Naive B cell (primary cell): ENCODE measurements around the gene DAZL. TPM values are rescaled to one million over a fixed set of nuclear protein-coding genes. Genes with fewer than 3 reads are reported as not detected.

Source experiments
- ATAC-seq, 2 donors: fragments of 150-1000 bp; cut with Tn5 transposase; 2 replicates each; pipeline ENCODE4 v1.10.0; 2021; ENCODE audit warnings: low read depth in 2 of 2, mild to moderate bottlenecking in 2 of 2, moderate library complexity in 2 of 2
- DNase-seq: peaks from one replicate; pipeline ENCODE4 v3.0.0; 2022
- H3K27ac Mint-ChIP-seq, 6 donors: one replicate each; pipeline ENCODE4 v1.8.0; 2020 to 2022; ENCODE audit warnings: mild to moderate bottlenecking in 6 of 6, mixed read lengths in 6 of 6, moderate library complexity in 5 of 6, inconsistent platforms in 2 of 6
- H3K27me3 Mint-ChIP-seq, 3 donors: one replicate each; pipeline ENCODE4 v1.8.0; 2021 to 2022; ENCODE audit warnings: mixed read lengths in 3 of 3, mild to moderate bottlenecking in 1 of 3
- H3K36me3 Mint-ChIP-seq, 2 donors: one replicate each; pipeline ENCODE4 v1.8.0; 2020 to 2022; ENCODE audit warnings: mixed read lengths in 2 of 2, inconsistent platforms in 1 of 2, mild to moderate bottlenecking in 1 of 2
- H3K4me1 Mint-ChIP-seq, 3 donors: one replicate each; pipeline ENCODE4 v1.8.0; 2020 to 2022; ENCODE audit warnings: mixed read lengths in 3 of 3, inconsistent platforms in 1 of 3, mild to moderate bottlenecking in 1 of 3, moderate library complexity in 1 of 3
- H3K4me3 Mint-ChIP-seq, 8 donors: one replicate each; pipeline ENCODE4 v1.8.0; 2020 to 2022; ENCODE audit warnings: mild to moderate bottlenecking in 8 of 8, mixed read lengths in 8 of 8, moderate library complexity in 8 of 8, inconsistent platforms in 2 of 8
- H3K9me3 Mint-ChIP-seq, 7 donors: one replicate each; pipeline ENCODE4 v1.8.0; 2020 to 2022; ENCODE audit warnings: mixed read lengths in 7 of 7, mild to moderate bottlenecking in 5 of 7, inconsistent platforms in 2 of 7, moderate library complexity in 1 of 7
- polyA plus RNA-seq, 6 donors: library from polyadenylated mRNA; unstranded; fragments of 300-500 nt; fragmentation: Illumina TruSeq; gene quantifications; one replicate each; pipeline ENCODE4 v1.2.3, GENCODE V29; 2021; ENCODE audit warnings: low read depth in 6 of 6

DAZL gene
- polyA plus RNA-seq, 6 donors from 2014 or later = 1.3 to 2.3 (median 2.0) TPM; not detected in 1

DNA sequence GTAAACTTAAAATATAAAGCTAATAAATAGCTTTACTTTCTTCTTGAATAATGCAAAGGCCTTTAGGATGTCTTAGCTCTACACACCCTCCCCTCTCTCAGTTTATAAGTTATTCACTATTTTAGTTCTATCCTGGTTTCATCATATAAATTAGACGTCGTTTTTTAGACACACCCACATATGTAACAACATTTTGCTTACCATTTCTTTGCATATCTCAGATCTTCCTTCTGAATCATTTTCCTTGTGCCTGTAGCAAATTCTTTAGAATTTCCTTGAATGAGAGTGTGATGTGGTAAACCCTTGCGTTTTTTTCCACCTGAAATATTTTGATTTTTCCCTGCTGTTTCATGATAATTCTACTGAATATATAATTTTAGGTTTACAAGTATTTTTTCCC, 2.5 kb upstream of the DAZL start:
- Mint-ChIP-seq H3K4me3 (no peak overlapping the region), H3K27me3 (peaks cover 0 to 4% (median 0%) of the 10 kb centered on the region in 3 donors), H3K9me3 (peaks cover 0 to 2% (median 0%) of the 10 kb centered on the region in 7 donors), H3K36me3 (no peaks in the 10 kb centered on the region), H3K4me1 (peaks cover 0 to 3% (median 3%) of the 10 kb centered on the region in 3 donors), H3K27ac (peak overlapping the region in 1 of 6 donors; percentile 7)
- ATAC-seq (no peak), DNase-seq (no peak)

DNA sequence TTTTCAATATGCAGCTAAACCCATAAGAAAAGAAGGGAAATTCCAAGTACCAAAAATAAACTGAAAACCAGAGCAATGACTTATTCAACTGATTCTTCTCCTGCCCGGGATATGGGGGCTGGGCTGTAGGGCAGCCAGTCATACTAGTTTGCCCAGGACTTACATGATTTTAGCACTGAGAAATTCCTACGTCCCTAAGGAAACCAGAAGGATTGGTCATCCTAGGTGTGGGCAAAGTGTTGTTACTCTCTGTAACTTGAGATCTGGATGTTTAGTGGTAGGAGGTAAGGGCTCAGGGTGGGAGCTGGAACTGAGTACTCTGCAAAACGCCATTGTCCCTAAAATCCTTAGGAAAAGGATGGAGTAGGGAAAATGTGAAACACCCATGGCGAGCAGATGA, 1.2 kb upstream of the DAZL start:
- no peak for DNase-seq
- H3K4me1 Mint-ChIP-seq = peaks cover 0 to 3% (median 3%) of the 10 kb centered on the region in 3 donors
- H3K4me3 Mint-ChIP-seq = no peak overlapping the region
- no peak overlapping the region for H3K27ac Mint-ChIP-seq
- no peaks in the 10 kb centered on the region for H3K36me3 Mint-ChIP-seq
- peaks cover 0 to 4% (median 0%) of the 10 kb centered on the region in 3 donors for H3K27me3 Mint-ChIP-seq
- H3K9me3 Mint-ChIP-seq = peaks cover 0 to 2% (median 0%) of the 10 kb centered on the region in 7 donors
- no peak for ATAC-seq

DNA sequence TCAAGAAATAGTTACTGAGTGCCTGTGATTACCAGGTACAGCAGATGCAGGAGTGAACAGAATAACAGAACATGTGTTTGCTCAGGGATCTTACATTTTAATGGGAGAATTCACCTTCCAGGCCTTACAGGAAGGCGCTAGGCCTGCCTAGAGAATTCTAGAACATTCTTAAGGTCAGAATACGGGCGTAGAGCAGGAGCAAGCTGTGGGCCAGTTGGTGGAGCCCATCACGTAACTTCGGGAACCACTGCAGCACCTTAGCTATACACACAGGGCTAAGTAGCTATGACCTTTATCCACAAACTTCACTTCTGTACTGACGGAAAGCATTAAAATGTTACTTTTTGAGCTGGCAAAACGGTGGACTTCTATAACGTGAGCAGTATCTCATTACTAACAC, 743 bp upstream of the DAZL start:
- Mint-ChIP-seq H3K9me3 (peaks cover 0 to 2% (median 0%) of the 10 kb centered on the region in 7 donors), H3K4me1 (peaks cover 3 to 4% (median 3%) of the 10 kb centered on the region in 3 donors), H3K4me3 (peak overlapping the region in 1 of 8 donors; percentile 54), H3K36me3 (no peaks in the 10 kb centered on the region), H3K27me3 (peaks cover 0 to 4% (median 0%) of the 10 kb centered on the region in 3 donors), H3K27ac (peak overlapping the region in 1 of 6 donors; percentile 20)
- DNase-seq (no peak), ATAC-seq (no peak)

DNA sequence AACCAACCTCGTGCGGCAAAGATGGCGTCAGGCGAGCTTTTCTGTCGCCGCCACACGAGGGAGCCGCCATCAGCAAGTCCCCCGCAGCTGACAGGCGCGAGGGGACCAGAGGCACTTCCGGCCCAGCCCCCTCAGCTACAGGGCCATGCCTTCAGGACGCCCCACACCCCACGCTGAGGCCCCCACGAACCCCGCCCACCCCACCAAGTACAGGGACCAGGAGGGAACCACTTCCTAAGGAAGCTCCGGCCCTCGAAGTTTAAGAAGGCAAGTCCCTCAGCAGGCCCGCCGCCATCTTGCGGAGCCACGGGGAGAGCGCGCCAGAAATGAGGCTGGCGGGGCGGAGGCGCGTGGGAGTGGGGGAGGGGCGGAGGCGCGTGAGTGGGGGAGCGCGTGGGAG, 790 bp downstream of the DAZL start:
- Mint-ChIP-seq H3K27me3 (peaks cover 0 to 4% (median 0%) of the 10 kb centered on the region in 3 donors), H3K4me1 (peaks cover 3 to 7% (median 3%) of the 10 kb centered on the region in 3 donors)

DNA sequence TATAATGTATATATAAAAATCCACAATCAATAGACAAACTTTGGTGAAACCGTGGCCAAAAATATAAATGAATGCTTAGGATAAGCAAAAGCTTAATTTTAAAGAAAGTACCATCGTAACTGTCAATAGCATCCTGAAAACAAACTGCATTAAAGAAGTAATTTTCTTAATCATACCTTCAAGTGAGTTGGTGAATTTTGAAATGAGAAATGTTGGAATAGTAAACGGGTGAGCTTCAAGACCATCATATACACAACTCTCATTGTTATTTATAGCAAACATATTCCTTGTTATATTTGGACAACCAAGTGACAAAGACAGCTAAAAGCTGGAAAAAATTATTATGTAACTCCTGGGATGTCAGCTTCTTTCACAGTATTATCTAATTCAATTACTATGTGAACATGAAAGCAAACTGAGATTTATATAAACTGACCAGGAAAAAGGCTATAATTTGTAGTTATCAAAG, 3.7 kb downstream of the DAZL start:
- ATAC-seq (no peak), DNase-seq (no peak)
- Mint-ChIP-seq H3K27ac (peak overlapping the region in 1 of 6 donors; percentile 12), H3K9me3 (peaks cover 0 to 2% (median 0%) of the 10 kb centered on the region in 7 donors), H3K27me3 (no peaks in the 10 kb centered on the region), H3K36me3 (no peaks in the 10 kb centered on the region), H3K4me1 (peaks cover 0 to 7% (median 0%) of the 10 kb centered on the region in 3 donors), H3K4me3 (no peak overlapping the region)

More for the DNA sequence above, 790 bp downstream of the DAZL start:
- H3K9me3 Mint-ChIP-seq = peaks cover 0 to 2% (median 0%) of the 10 kb centered on the region in 7 donors
- no peaks in the 10 kb centered on the region for H3K36me3 Mint-ChIP-seq
- no peak for DNase-seq
- no peak overlapping the region for H3K4me3 Mint-ChIP-seq
- H3K27ac Mint-ChIP-seq = no peak overlapping the region
- ATAC-seq = no peak

DNA sequence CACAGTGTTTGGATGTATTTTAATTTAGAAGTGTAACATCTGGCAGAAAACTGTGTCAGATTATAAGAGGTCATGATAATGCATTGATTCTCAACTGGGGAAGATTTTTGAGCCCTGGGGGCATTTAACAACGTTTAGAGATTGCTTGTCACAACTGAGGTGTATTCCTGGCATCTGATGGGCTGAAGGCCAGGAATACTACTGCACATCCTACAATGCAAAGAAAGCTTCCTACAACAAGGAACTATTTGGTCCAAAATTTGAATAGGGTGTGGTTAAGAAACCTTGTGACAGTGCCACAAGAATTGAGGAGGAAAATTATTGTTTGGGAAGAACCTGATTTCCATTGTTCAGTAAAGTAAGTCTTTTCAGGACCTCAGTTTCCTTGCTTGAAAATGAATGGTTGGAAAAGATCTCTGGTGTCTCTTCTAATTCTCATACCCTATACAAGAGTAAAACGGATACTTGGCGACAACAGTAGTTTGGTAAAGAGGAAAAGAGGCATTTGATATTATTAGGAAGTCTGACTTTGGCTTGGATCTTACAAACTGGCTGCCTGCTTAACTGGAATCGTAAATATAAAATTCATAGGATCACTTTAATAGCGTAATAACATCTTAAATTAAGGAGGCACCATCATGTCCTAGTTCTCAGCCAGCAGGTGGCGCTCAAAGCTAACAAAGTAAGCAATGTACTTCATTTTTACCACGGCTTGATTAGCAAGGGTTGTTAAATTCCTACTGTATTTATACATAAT, 4.3 kb downstream of the DAZL start:
- no peak overlapping the region for H3K27ac Mint-ChIP-seq
- no peak overlapping the region for H3K4me3 Mint-ChIP-seq
- no peaks in the 10 kb centered on the region for H3K36me3 Mint-ChIP-seq
- peaks cover 0 to 2% (median 0%) of the 10 kb centered on the region in 7 donors for H3K9me3 Mint-ChIP-seq
- ATAC-seq = peak; percentile 58 to 75
- DNase-seq = peak; percentile 65
- no peaks in the 10 kb centered on the region for H3K27me3 Mint-ChIP-seq
- H3K4me1 Mint-ChIP-seq = peaks cover 0 to 7% (median 0%) of the 10 kb centered on the region in 3 donors

DNA sequence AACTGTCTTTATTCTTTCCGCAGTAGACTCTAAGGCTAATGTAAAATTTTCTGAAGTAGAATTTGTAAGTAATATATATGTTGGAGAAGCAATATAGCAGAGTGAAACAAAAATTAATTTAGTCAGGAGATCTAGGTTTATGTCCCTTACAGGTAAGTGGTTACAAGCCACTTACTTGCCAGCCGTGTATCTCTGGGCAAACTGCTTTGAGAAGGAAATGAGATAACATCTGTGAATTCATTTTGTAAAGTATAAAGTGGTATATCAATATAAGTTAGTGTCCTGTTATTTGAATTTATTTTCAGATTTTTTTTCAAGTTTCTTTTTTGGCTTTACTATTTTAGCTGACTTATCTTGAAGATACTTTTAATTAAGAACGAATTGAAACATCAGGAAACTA, 5.5 kb downstream of the DAZL start:
- Mint-ChIP-seq H3K36me3 (no peaks in the 10 kb centered on the region), H3K4me1 (peaks cover 0 to 7% (median 0%) of the 10 kb centered on the region in 3 donors), H3K27ac (no peak overlapping the region), H3K27me3 (no peaks in the 10 kb centered on the region), H3K4me3 (no peak overlapping the region), H3K9me3 (peaks cover 0 to 2% (median 0%) of the 10 kb centered on the region in 7 donors)
- no peak for ATAC-seq
- no peak for DNase-seq

DNA sequence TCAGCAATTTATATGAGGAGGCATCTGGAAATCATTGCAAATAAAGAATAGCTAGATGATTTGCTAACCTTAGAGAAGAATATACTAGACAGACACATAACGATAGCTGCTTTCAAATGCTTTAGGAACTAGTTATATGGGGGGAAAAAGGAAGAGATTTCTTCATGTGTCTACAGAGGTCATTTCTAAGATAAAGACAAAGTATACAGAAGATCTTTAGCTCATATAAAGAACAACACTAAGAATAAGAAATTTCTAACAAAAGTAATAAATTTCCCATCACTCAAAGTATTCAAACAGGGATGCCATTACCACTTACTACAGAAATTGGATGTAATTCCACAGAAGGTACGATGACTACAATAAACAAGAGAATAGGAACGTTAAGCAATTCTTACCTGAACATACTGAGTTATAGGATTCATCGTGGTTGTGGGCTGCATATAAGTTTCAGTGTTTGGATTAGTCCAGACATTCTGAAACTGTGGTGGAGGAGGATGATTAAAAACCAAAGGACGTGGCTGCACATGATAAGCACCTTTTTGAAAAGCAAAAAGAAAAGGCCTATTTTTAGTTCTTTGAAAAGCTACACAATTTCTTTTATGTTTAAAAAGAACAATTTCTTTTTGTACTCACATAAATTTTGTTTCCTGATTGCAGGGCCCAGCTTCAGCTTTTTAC, 8.7 kb downstream of the DAZL start:
- Mint-ChIP-seq H3K36me3 (no peaks in the 10 kb centered on the region), H3K4me1 (peaks cover 0 to 7% (median 0%) of the 10 kb centered on the region in 3 donors), H3K4me3 (no peak overlapping the region), H3K9me3 (no peaks in the 10 kb centered on the region), H3K27ac (no peak overlapping the region), H3K27me3 (no peaks in the 10 kb centered on the region)
- DNase-seq (no peak), ATAC-seq (no peak)

DNA sequence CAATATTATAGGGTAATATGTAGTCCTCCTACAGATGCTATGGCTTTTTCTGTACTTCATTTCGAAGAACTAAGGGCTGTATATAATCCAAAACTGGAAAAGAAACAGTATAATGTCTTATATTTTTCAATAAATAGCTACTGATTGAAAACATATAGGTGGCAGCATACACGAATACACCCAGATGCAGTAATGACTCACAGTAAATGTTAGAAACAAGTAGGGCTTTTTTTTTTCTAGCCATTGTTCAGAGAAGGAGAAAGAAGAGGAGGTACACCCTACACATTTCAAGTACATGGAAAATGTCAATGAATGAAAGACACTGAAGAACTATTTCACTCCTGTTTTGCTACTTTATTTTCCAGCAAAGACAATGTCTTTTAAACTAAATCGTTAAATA, 9.4 kb downstream of the DAZL start:
- DNase-seq (no peak), ATAC-seq (no peak)
- Mint-ChIP-seq H3K9me3 (no peaks in the 10 kb centered on the region), H3K4me1 (peaks cover 0 to 8% (median 0%) of the 10 kb centered on the region in 3 donors), H3K27me3 (no peaks in the 10 kb centered on the region), H3K27ac (no peak overlapping the region), H3K36me3 (no peaks in the 10 kb centered on the region), H3K4me3 (no peak overlapping the region)

DNA sequence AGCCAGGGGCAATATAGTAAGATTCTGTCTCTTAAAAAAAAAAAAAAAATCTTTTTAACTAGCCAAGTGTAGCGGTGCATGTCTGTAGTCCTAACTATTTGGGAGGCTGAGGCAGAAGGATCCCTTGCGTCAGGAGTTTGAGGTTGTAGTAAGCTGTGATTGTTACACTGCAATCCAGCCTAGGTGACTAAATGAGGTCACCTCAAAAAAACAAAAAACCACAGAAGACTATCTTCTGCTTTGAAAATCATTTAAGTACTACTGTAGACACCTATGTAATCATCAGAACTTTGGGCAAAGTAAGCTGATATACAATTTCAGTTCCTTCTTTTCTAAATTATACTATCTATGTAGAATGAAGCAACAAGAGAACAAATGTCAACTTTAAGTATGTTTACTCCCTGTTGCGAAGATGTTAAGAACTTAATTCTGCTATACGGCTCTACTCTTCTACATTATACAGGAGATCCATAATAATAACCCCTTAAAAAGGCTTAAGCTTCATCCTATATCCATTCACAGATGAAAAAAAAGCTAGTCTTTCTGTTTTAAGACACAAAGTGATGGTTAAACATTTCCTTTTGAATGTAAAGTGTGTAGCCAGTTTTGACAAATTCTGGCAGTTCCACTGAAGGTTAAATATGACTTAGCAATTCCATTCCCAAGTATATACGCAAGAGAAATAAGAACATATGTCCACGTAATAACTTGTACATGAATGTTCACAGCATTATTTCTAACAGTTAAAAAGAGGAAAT, 15.2 kb downstream of the DAZL start:
- no peaks in the 10 kb centered on the region for H3K9me3 Mint-ChIP-seq
- peaks cover 4 to 23% (median 15%) of the 10 kb centered on the region in 3 donors for H3K4me1 Mint-ChIP-seq
- ATAC-seq = peak; percentile 86
- H3K27me3 Mint-ChIP-seq = no peaks in the 10 kb centered on the region
- peak overlapping the region in 1 of 8 donors; percentile 40 for H3K4me3 Mint-ChIP-seq
- peak; percentile 20 for DNase-seq
- no peaks in the 10 kb centered on the region for H3K36me3 Mint-ChIP-seq
- peak overlapping the region in 4 of 6 donors; percentile 5 to 69 (median 52) for H3K27ac Mint-ChIP-seq

DNA sequence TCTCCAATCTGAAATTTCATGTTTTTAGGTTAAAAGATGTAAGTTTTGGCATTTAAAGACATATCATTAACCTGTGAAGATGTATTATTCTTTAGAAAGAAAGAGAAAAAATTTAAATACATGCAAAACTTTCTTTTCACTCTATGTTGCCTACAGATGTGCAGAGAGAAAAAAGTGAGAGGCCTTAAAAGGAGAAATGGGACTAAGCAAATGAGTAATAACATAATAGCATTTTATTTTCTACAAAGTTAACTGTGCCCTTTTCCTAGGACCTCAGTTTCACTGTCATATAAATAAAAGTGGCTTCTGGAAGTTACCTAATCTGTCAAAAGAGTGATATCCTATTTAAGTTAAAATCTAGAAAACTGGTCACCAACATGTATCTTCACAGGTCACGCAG, 16.1 kb downstream of the DAZL start:
- H3K4me1 Mint-ChIP-seq = peaks cover 4 to 23% (median 15%) of the 10 kb centered on the region in 3 donors
- no peaks in the 10 kb centered on the region for H3K9me3 Mint-ChIP-seq
- no peaks in the 10 kb centered on the region for H3K27me3 Mint-ChIP-seq
- ATAC-seq = no peak
- H3K4me3 Mint-ChIP-seq = no peak overlapping the region
- DNase-seq = no peak
- H3K36me3 Mint-ChIP-seq = no peaks in the 10 kb centered on the region
- no peak overlapping the region for H3K27ac Mint-ChIP-seq

DNA sequence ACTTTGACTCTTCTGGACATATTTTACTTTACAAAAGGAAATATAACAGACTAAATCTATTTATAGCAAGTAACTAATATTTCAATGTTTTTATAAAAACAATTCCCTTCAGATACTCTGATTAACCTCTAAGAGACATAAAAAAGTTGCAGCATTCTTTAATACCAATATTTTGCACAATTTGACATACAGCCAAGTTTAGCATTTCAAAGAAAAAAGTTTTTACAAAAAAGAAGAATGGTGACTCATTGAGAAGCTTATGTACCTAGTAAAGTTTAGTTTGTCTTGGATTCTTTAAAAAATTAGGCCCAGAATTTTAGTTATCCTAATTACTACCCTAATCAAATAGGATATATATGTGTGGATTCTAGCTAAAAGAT, 17.6 kb downstream of the DAZL start:
- no peaks in the 10 kb centered on the region for H3K27me3 Mint-ChIP-seq
- ATAC-seq (no peak), DNase-seq (no peak)
- H3K36me3 Mint-ChIP-seq = peaks cover 0 to 4% of the 10 kb centered on the region in 2 donors
- H3K27ac Mint-ChIP-seq = no peak overlapping the region
- peaks cover 4 to 23% (median 15%) of the 10 kb centered on the region in 3 donors for H3K4me1 Mint-ChIP-seq
- H3K9me3 Mint-ChIP-seq = no peaks in the 10 kb centered on the region
- H3K4me3 Mint-ChIP-seq = no peak overlapping the region

DNA sequence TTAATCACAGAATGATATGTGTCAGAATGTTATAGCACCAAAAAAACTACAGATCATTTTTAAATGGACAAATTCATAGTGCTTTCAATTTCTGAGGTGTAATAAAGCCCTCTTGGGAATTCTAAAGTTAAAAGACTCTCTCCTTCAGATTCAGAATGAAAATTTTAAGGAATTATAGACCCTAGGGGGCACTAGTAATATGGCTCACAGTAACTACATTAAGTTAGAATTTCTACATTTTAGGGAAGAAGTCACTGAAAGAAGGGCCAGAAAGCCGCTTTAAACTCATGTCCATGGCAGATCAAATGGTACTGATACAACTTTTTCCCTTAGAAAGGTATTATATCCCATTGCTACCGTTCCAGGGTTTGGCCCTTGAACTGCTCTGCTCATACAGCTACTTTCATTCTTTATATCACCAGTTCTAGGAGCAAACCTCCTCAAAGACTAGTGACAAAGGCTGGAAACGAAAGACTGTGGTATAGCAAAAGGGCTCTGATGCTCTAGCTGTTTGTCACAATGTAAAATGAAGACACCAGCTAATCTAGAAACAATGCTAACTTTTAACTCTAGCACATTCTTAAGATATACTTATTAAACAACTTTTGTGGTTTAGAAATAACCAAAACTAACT, 18.1 kb downstream of the DAZL start:
- Mint-ChIP-seq H3K4me3 (no peak overlapping the region), H3K27ac (no peak overlapping the region), H3K27me3 (no peaks in the 10 kb centered on the region), H3K9me3 (no peaks in the 10 kb centered on the region), H3K4me1 (peaks cover 4 to 23% (median 15%) of the 10 kb centered on the region in 3 donors), H3K36me3 (peaks cover 0 to 5% of the 10 kb centered on the region in 2 donors)
- ATAC-seq = no peak
- no peak for DNase-seq
